HFF-Myc (cell line): Measurements from ENCODE around the gene TP53BP1.

ENCODE experiments used
- DNase-seq: peaks from one replicate; pipeline ENCODE4 v3.0.0-alpha.2; 2011; ENCODE audit warnings: low read depth; ENCODE audit errors: extremely low read depth
- H3K4me3 ChIP-seq: replicated peaks from 2 replicates; pipeline ENCODE4 v1.5.1; 2011; ENCODE audit warnings: low read depth, mild to moderate bottlenecking, control low read depth, low read length
- CTCF ChIP-seq: IDR thresholded peaks from 2 replicates; pipeline ENCODE4 v1.5.1; 2012; ENCODE audit warnings: mild to moderate bottlenecking, low read depth, low read length, control low read depth; ENCODE audit errors: missing control alignments

TP53BP1 gene

GRCh38 chr15:43513550-43513949, 20.6 kb upstream of the TP53BP1 start:
- no peak for DNase-seq
- no peak overlapping the region for H3K4me3 ChIP-seq
- no peak for TF ChIP-seq CTCF

- H3K4me3 ChIP-seq: peak overlapping the region; percentile 57
- DNase-seq: no peak
- peak; percentile 34 for TF ChIP-seq CTCF
Observed at GRCh38 chr15:43511012-43511885, 18.3 kb upstream of the TP53BP1 start.

GRCh38 chr15:43510200-43511011, 17.4 kb upstream of the TP53BP1 start:
- peak; percentile 90 for DNase-seq
- H3K4me3 ChIP-seq: peak overlapping the region; percentile 57
- peak; percentile 32 for TF ChIP-seq CTCF

- peak overlapping the region; percentile 57 for H3K4me3 ChIP-seq
- TF ChIP-seq CTCF: no peak
- no peak for DNase-seq
Observed at GRCh38 chr15:43509660-43510199, 16.8 kb upstream of the TP53BP1 start.

- no peak for TF ChIP-seq CTCF
- DNase-seq: no peak
- H3K4me3 ChIP-seq: no peak overlapping the region
Observed at GRCh38 chr15:43508991-43509659, 16.2 kb upstream of the TP53BP1 start.

- no peak for DNase-seq
- TF ChIP-seq CTCF: no peak
- H3K4me3 ChIP-seq: no peak overlapping the region
Observed at GRCh38 chr15:43508421-43508820, 15.5 kb upstream of the TP53BP1 start.
